ENCODE measurements around the gene FGF22.

The FGF22 gene

GRCh38 chr19:658059-658839 lies 18.6 kb downstream of the FGF22 start:
- in situ Hi-C loops (cut with MboI; ENCODE audit: low sequenced_read_pairs), result no loop called here

DNA sequence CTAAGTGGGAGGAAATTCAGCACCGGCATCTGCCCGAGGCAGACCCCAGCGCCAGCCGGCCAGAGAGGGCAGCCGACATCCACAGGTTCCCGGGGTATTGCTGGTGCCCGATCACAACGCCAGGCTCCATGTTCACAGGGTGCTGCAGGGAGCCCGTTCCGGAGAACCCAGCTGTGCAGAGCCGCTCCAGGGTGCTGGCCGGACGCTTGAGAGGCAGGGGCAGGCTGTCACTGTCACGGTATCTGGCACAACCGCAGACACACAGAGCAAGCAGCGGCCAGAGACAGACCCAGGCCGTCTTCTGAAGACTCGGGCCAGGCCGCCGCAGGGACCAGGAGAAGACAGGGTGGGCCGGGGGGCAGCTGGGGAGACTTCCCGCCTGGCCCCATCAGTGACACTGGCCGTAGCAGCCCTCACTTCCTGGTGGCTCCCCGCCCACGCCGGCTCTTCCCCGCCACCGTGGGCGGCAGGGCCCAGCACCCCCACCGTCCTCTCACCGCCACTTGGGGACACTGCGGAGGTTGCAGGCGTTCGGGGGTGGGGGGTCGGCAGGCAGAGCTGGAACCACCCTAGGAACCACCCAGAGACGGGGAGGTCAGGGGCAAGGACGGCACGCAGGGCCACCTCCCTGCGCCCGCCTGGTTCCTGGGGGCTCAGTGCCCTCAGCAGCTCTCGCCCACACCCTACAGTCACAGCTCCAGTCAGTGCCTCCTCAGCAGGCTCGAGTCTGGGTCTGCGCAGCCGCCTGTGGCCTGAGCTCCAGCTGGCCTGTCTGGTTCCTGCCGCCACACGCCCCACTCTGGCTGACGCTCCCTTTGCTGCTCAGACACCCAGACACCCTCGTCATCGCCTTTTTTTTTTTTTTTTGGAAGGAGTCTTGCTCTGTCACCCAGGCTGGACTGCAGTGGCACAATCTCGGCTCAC lies 19.5 kb downstream of the FGF22 start:
- in situ Hi-C loops (cut with MboI; ENCODE audit: low sequenced_read_pairs), result no loop called here

DNA sequence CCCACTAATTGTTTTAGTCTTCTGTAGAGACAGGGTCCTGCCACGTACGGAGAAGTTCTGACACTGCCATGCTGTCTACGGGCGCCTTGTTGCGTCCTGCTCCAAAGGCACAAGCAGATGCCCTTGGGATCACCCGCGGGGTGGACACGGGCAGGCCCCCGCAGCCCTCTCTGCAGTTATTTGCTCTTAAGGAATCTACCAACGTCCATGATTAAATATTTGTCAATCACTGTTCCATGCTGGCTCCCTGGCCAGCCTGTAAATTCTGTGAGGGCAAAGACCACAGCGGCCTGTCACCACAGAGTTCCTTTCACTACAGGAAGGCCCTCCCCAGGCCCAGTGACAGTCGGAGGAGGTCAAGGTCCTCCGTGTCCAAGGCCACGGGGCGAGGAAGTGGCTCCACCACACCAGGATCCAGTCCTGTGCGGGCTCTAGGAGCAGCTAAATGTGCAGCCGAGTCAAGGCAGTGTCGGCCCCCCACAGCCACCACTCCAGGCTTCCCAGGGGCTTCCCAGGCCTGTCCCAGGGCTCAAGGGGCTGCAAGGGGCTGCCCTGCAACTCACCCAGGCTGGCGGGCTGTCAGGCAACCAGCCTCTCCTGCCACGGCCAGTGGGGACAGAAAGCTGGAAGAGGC lies 21.2 kb downstream of the FGF22 start:
- in situ Hi-C loops (cut with MboI; ENCODE audit: low sequenced_read_pairs), result no loop called here

DNA sequence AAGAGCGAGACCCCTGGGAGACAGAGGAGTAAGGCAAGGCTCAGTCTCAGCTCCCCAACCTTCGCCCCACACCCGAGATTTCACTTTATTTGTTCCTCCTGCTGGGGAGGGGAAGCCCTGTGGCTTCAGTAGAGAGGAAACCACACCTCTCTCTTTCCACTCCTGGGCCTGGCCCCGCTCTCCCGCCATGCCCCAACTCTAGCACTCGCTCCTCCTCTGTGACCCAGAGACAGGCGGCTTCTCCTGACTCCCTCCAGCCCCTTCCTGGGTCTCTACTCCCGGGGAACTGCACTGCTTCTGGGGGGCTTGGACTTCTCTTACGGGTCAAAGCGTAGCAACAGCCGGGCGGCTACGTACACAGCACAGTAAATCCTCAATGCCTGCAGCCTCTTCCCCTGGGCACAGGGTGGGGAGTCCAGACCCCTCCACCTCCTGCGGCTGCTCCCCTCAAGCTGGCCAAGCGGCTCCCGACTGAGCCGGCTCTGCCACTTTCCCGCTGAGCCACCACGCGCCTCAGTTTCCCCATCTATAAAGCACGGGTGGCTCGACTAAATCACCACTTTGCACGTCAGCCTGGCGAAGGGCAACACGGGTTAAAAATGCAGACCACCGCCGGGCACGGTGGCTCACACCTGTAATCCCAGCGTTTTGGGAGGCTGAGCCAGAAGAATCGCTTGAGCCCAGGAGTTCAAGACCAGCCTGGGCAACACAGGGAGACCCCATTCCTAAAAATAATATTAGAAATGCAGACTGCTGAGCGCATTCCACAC lies 21.9 kb downstream of the FGF22 start:
- in situ Hi-C loops (cut with MboI; ENCODE audit: low sequenced_read_pairs), result no loop called here

GRCh38 chr19:662207-662961 lies 22.7 kb downstream of the FGF22 start:
- in situ Hi-C loops (cut with MboI; ENCODE audit: low sequenced_read_pairs), result no loop called here

DNA sequence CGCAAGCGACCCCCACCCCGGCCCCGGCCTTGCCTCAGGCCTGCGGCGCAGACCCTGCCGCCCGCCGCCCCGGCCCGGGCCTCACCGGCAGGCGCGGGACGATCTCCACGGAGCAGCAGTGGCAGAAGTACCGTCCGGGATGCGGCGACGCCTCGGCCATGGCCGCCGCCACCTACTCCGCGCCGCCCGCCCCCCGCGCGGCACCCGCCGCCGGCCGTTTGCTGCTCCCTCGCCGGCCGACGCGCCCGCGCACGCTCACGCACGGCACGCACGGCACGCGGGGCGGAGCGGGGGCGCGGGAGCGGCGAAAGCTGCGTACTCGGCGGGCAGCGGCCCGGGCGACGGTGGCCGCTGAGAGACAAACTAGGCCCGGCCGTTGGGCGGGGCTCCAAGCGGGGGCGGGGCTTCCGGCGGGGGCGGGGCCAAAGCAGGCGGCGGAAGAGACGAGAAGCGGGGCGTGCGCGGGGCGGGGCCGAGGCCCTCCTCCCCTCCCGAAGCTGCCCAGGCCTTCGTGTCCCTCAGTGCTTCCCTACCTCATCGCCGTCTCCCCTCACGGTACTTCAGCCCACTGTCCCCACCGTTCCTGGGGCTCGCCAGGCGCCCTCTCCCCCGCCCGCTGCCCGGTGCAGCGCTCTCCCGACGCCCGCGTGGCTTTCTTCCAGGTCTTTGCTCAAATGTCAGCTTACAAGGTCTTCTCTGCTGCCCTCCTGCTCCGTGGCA lies 23.4 kb downstream of the FGF22 start, which contains the start of gene RNF126:
RNF126 (minus strand) TSS at position 253 of the 720 bp plus-strand sequence; CDS start at position 160, 93 bp downstream.
- in situ Hi-C loops (cut with MboI; ENCODE audit: low sequenced_read_pairs), result no loop called here

GRCh38 chr19:663682-664117 lies 24.0 kb downstream of the FGF22 start:
- in situ Hi-C loops (cut with MboI; ENCODE audit: low sequenced_read_pairs), result no loop called here

- in situ Hi-C loops (cut with MboI; ENCODE audit: low sequenced_read_pairs), result loop anchor here (5.0 kb wide), 1 partner anchor 67 kb away; no protein-coding TSS in a partner anchor
These were observed 25.3 kb downstream of the FGF22 start for GRCh38 chr19:664913-665443.

DNA sequence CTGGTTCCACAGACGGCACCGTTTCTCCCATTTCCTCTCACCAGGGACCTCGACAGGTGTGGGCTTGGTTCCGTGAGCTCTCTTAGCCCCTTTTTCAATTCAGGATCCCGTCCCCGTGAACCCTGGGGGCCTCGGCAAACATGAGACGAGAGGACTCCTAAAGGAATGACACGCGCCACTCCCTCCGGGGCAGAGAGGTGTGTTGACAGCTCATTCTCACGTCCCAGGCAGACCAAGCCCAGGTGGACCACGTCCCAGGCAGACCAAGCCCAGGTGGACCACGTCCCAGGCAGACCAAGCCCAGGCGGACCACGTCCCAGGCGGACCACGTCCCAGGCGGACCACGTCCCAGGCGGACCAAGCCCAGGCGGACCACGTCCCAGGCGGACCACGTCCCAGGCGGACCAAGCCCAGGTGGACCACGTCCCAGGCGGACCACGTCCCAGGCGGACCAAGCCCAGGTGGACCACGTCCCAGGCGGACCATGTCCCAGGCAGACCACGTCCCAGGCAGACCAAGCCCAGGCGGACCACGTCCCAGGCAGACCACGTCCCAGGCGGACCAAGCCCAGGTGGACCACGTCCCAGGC lies 27.4 kb downstream of the FGF22 start:
- in situ Hi-C loops (cut with MboI; ENCODE audit: low sequenced_read_pairs), result loop anchor here (5.0 kb wide), 1 partner anchor 65 kb away; no protein-coding TSS in a partner anchor

GRCh38 chr19:668675-669434 lies 29.2 kb downstream of the FGF22 start:
- in situ Hi-C loops (cut with MboI; ENCODE audit: low sequenced_read_pairs), result loop anchor here (5.0 kb wide), 1 partner anchor 63 kb away; no protein-coding TSS in a partner anchor

DNA sequence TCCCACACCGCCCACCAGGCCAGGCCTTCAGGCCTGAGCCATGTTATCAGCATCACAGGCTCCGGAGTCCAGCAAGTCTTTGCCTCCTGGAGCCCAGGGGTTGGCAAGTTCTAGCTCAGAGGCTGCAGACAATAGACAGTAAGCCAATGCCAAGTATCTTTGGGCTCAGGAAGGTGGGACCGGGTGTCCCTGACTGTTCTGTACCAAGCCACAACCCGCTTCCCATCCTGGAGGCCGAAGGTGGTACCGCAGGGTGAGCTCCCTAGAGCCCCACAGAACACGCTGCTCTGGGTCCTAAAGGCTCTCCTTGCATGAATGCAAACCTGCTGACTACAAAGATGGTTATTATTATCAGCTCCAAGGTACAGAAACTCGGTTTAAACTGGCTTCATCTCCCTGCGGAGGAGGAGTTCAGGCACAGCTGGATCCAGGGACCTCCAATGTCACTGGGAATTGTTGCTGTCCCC lies 31.0 kb downstream of the FGF22 start:
- in situ Hi-C loops (cut with MboI; ENCODE audit: low sequenced_read_pairs), result no loop called here

GRCh38 chr19:674282-675151 lies 34.8 kb downstream of the FGF22 start:
- in situ Hi-C loops (cut with MboI; ENCODE audit: low sequenced_read_pairs), result no loop called here

DNA sequence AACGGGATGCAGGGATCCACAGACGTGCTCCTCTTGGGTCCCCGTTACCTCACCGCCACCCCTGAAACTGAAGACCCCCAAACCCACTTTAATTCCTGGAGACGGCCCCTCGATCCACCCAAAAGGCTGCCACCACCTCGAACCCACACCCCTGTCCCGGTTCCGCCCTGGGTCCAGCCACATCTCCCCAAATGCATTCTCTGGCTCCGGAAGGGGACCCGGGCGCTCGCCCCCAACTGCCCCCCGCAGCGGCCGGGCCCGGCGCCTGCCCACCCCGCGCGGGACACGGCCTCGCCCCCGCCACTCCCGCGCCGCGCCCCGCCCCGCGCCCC lies 36.3 kb downstream of the FGF22 start:
- in situ Hi-C loops (cut with MboI; ENCODE audit: low sequenced_read_pairs), result no loop called here

GRCh38 chr19:676339-677105 lies 36.8 kb downstream of the FGF22 start, which contains the start of gene FSTL3:
TSS of gene FSTL3 (plus strand) at chr19:676392. CDS start at chr19:676424, 32 bp downstream.
- in situ Hi-C loops (cut with MboI; ENCODE audit: low sequenced_read_pairs), result no loop called here

- in situ Hi-C loops (cut with MboI; ENCODE audit: low sequenced_read_pairs), result no loop called here
These were observed 37.5 kb downstream of the FGF22 start for GRCh38 chr19:677201-677600.

Data from HL-60/S4 (cell line).